ENCODE results near the gene SPOPL. TPM values are rescaled to one million over a fixed set of nuclear protein-coding genes. Genes with fewer than 3 reads are reported as not detected.

Gene SPOPL
- polyA plus RNA-seq, 1 of the 3 experiments (the other 2 are of a cell fraction): 4.5 TPM

GRCh38 chr2:138536740-138537139, 35.2 kb downstream of the SPOPL start:
- TF ChIP-seq FOXJ3 (CRISPR knock-in tag; IDR thresholded peaks at IDR 0.05): no peak
- TF ChIP-seq RCOR1 (IDR thresholded peaks at IDR 0.05; ENCODE audit: low read length): no peak
- no peak for TF ChIP-seq RAD21 (IDR thresholded peaks at IDR 0.05; ENCODE audit: low read length)
- TF ChIP-seq RFX5 (IDR thresholded peaks at IDR 0.05; ENCODE audit: low read length): no peak
- no peak for TF ChIP-seq NFIC (IDR thresholded peaks at IDR 0.05; ENCODE audit: borderline replicate concordance)
- TF ChIP-seq GATA2 (CRISPR knock-in tag; IDR thresholded peaks at IDR 0.05): no peak
- no peak for TF ChIP-seq EP300 (IDR thresholded peaks at IDR 0.05; ENCODE audit: borderline replicate concordance in 1 of 2, low read depth in 1 of 2, low read length in 1 of 2)
- TF ChIP-seq, protein P1, sequence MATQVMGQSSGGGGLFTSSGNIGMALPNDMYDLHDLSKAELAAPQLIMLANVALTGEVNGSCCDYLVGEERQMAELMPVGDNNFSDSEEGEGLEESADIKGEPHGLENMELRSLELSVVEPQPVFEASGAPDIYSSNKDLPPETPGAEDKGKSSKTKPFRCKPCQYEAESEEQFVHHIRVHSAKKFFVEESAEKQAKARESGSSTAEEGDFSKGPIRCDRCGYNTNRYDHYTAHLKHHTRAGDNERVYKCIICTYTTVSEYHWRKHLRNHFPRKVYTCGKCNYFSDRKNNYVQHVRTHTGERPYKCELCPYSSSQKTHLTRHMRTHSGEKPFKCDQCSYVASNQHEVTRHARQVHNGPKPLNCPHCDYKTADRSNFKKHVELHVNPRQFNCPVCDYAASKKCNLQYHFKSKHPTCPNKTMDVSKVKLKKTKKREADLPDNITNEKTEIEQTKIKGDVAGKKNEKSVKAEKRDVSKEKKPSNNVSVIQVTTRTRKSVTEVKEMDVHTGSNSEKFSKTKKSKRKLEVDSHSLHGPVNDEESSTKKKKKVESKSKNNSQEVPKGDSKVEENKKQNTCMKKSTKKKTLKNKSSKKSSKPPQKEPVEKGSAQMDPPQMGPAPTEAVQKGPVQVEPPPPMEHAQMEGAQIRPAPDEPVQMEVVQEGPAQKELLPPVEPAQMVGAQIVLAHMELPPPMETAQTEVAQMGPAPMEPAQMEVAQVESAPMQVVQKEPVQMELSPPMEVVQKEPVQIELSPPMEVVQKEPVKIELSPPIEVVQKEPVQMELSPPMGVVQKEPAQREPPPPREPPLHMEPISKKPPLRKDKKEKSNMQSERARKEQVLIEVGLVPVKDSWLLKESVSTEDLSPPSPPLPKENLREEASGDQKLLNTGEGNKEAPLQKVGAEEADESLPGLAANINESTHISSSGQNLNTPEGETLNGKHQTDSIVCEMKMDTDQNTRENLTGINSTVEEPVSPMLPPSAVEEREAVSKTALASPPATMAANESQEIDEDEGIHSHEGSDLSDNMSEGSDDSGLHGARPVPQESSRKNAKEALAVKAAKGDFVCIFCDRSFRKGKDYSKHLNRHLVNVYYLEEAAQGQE (IDR thresholded peaks at IDR 0.05; ENCODE audit: low read depth, low read length): no peak
- TF ChIP-seq MAX (IDR thresholded peaks at IDR 0.05; ENCODE audit: low read depth): no peak
- no peak for TF ChIP-seq TCF12 (IDR thresholded peaks at IDR 0.05)
- TF ChIP-seq USF1 (IDR thresholded peaks at IDR 0.05; ENCODE audit: borderline replicate concordance, low read depth): no peak
- no peak for TF ChIP-seq MXI1 (IDR thresholded peaks at IDR 0.05; ENCODE audit: low read depth, low read length)
- no peak for TF ChIP-seq RXRA (IDR thresholded peaks at IDR 0.05; ENCODE audit: borderline replicate concordance, low read depth)
- no peak for TF ChIP-seq FOSL2 (IDR thresholded peaks at IDR 0.05; ENCODE audit: borderline replicate concordance, low read depth)
- no peak for TF ChIP-seq FOXM1 (IDR thresholded peaks at IDR 0.05; ENCODE audit: low read depth)
- Histone ChIP-seq H3K27me3 (ENCODE audit: insufficient read depth) (no peaks in the 10 kb centered on the region), H3K9ac (no peak overlapping the region), H2AFZ (ENCODE audit: low read depth) (no peak overlapping the region), H3K4me3 (ENCODE audit: low read depth in 2 of 2, low read length in 1 of 2) (no peak overlapping the region), H3K4me1 (ENCODE audit: control insufficient read depth in 1 of 2, insufficient read depth in 2 of 2, low read depth in 1 of 2, low read length in 1 of 2) (peaks cover 4 to 7% of the 10 kb centered on the region in 2 experiments; a peak in 2 of 4 replicates), H3K27ac (ENCODE audit: low read depth in 2 of 2, low read length in 1 of 2) (no peak overlapping the region; a peak in 1 of 4 replicates), H3K36me3 (replicated peaks in 1 of 2; ENCODE audit: control insufficient read depth in 1 of 2, insufficient read depth in 2 of 2, low read length in 1 of 2) (peaks cover 0 to 14% of the 10 kb centered on the region in 2 experiments), H4K20me1 (ENCODE audit: insufficient read depth) (no peaks in the 10 kb centered on the region), H3K9me2 (0 out of 2 replicates have a peak, but pooled peaks cover 4% of the 10 kb centered on the region), H3K9me3 (peaks cover 7% of the 10 kb centered on the region; the same call in 1 of the 2 replicates), H3F3A (replicated peaks; ENCODE audit: insufficient read depth) (peaks cover 3% of the 10 kb centered on the region), H3K79me2 (ENCODE audit: insufficient read depth) (peaks cover 63% of the 10 kb centered on the region), H3K4me2 (no peak overlapping the region)
- ChIA-PET POLR2A (no interaction called here), CTCF (no interaction called here)
- 92% methylated on average over 2 of the region's 2 CpGs for WGBS (ENCODE audit: low lambda C conversion rate)
- DNase-seq: no peak

All from SK-N-SH (cell line).